HG02798 (cell line): ENCODE measurements around the gene ACAA1.
"Not testable (repeated sequence)": the region's sequence is repeated elsewhere in the genome, so short reads cannot be mapped to it uniquely, and the experiment has no call there.

ENCODE experiments used
- ATAC-seq: cut with Tn5 transposase; IDR thresholded peaks from one replicate; pipeline ENCODE4 v1.9.1; 2021; ENCODE audit warnings: mild to moderate bottlenecking; ENCODE audit not compliant: unreplicated experiment, poor library complexity

ACAA1 gene

GRCh38 chr3:38137615-38138348 is 855 bp upstream of the ACAA1 start:
- ATAC-seq = no peak

DNA sequence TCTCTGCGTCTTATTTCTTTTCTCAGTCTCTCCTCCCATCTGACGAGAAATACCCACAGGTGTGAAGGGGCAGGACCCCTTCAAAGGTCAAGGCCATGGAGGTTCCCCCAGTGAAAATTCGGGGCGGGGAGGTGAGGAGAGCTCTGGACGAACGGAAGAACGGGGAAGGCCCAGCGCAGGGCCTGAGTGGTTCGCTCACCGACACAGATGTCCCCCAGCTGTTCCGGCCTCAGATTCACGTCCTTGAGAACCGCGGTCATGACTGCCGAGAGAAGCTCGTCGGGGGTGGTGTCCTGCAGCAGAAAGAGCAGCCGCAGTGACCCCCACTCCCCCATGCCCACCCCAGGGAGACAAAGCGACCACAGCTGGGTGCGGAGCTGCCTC is 542 bp downstream of the ACAA1 start:
- no peak for ATAC-seq

- ATAC-seq = not testable (repeated sequence)
Measured at GRCh38 chr3:38135621-38136277, 1.2 kb downstream of the ACAA1 start.

GRCh38 chr3:38134517-38135143 is 2.3 kb downstream of the ACAA1 start:
- ATAC-seq = not testable (repeated sequence)

GRCh38 chr3:38133557-38134405 is 3.1 kb downstream of the ACAA1 start:
- ATAC-seq = no peak

- ATAC-seq = no peak
Measured at GRCh38 chr3:38133209-38133556, 3.7 kb downstream of the ACAA1 start.

GRCh38 chr3:38131621-38132369 is 5.1 kb downstream of the ACAA1 start:
- no peak for ATAC-seq

DNA sequence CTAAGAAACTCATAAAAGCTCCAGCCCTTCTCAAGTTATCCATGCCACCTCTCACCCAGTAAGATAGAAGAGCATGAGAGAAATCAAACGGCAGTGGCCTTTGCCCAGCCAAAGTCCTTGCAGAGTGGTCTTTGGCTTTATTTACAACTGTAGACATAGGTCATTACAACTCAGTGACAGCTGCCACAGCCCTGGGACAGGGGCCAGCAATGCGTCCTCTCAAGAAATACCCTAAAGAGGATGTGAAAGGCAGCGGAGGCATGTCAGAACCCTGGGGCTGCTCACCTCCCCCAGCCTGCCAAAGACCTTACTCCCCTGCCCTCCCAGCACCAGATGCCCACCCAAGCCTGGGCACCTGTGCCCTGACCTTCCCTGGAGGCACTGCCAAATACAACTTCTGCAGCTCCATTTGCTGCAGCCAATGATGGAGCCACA is 6.3 kb downstream of the ACAA1 start:
- ATAC-seq = no peak

GRCh38 chr3:38129058-38129457 is 7.9 kb downstream of the ACAA1 start:
- no peak for ATAC-seq

DNA sequence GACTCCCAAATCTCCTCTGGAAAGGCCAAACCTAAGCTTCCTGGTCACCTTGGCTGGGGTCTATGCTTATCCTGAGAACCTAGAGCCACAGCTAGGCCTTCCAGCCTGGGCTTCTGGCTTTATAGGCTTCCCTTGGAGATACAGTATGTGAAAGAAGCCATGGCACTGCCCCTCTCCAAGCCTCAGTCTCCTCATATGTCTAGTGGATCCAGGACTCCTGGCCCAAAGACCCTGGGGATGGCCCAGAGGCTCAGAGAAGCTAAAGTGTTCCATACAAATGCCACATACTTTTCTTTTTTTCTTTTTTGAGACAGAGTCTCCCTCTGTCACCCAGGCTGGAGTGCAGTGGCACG is 8.6 kb downstream of the ACAA1 start:
- no peak for ATAC-seq

DNA sequence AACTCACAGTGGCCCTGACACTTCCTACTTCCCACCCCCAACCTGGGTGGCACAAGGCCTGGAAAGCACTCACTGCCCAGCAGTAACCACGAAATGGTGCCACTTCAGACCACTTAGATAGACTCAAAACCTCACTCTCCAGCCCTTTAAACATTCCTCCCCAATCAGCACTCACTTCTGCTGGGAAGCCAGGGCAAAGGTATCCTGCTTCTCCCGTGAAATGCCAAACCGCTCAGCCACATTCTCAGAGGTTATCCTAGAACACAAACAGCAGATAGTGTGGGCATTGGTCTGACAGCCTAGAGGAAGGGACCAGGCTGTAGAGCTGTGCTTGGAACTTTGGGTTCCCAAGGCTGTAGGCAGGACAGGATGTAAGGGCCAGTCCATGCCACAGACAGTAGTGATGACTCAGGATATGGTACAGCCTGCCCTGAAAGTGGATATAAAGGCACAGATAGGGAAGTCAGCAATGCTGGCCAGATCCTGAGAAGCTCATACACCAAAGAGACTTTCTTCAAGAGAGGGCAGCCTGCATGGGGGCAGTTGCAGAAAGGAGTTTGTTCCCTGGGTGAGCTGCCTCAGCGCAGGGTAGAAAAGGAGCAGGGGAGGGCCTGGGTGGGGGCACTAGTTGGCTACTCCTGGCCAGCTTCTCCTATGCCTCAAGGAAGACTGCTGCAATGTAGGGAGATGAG is 9.2 kb downstream of the ACAA1 start:
- no peak for ATAC-seq

- ATAC-seq = no peak
Measured at GRCh38 chr3:38126121-38126892, 10.6 kb downstream of the ACAA1 start.

DNA sequence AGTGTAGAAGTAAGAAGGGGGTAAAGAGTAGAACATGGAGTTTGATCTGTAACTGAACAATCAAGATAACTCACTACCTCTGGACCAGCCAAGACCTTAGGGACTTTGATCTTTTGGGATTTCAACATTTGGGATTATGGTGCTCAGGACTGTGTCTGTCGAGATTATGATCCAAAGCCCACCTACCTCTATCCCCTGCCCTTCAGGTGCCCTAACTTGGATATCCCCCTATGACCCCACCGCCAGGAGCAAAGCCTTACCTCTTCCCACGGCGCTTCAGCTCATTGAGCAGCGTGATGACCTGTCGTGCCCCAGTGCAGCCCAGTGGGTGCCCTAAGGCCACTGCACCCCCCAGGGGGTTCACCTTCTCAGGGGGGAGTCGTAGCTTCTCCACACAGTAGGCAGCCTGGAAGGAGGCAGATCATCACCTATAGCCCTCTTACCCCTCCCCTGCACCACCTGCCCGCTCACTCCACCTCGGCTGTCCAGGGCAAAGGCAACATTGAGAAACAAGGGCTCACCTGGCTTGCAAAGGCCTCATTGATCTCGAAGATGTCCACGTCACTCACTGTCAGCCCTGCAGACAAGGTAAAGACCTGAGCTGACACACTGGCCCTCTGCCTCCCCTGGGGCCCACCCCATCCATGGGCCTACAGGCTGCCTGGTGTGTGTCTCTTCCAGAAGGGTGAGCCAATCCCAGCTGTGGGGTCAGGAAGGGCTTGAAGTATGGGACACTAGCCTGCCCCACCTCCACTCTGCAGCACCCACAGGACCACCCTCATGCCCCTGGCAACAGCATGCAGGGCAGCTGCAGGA is 11.4 kb downstream of the ACAA1 start:
- ATAC-seq = no peak

- no peak for ATAC-seq
Measured at GRCh38 chr3:38124324-38125122, 12.4 kb downstream of the ACAA1 start.

- ATAC-seq = no peak
Measured at GRCh38 chr3:38122712-38123290, 14.1 kb downstream of the ACAA1 start.

DNA sequence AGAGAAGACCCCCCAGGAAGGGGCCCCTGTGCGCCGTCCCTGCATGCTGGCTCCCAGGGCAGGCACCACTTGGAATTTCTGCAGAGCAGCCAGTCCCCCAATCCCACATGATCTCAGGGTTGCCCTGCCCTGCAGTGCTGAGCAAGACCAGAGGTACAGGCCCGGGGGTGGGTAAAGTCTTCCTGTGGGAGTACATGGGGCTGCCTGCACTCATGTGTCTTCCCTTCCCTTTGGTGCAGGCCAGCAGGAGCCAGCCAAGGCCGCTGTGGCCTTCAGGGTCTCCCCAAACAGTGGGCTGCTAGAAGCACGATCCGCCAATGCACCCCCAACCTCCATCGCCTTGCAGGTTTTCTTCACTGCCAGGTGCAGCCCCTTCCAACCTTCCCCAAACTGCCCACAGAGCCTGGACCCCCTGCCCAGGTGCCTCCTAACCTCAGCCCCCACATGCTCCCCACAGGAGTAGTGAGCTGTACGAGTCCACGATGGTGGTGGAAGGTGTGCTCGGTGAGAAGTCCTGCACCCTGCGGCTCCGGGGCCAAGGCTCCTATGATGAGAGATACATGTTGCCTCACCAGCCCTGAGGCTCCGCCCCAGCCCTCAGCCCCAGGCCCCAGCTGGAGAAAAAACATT is 15.0 kb downstream of the ACAA1 start:
- no peak for ATAC-seq
